Measurements from ENCODE around the gene DDX50. TPM values are rescaled to one million over a fixed set of nuclear protein-coding genes. Genes with fewer than 3 reads are reported as not detected.
"Not testable (repeated sequence)": the region's sequence is repeated elsewhere in the genome, so short reads cannot be mapped to it uniquely, and the experiment has no call there.

Gene DDX50
- total RNA-seq, 1 experiment from 2014 or later, result 50.7 TPM

- peaks cover 50 to 94% (median 77%) of the 10 kb centered on the region in 3 experiments for H3K36me3 Mint-ChIP-seq (ENCODE audit: insufficient read depth in 1 of 3, low read depth in 3 of 3)
- not testable (repeated sequence) for H4K5ac ChIP-seq (ENCODE audit: insufficient read length, low read depth, low read length); H3K18ac ChIP-seq (ENCODE audit: insufficient read length, low read depth, low read length); H4K20me1 ChIP-seq (ENCODE audit: control insufficient read depth, insufficient read depth, insufficient read length); H3K27ac Mint-ChIP-seq; H2BK15ac ChIP-seq (ENCODE audit: low read depth, low read length); H3K9me3 ChIP-seq (ENCODE audit: control insufficient read depth, low read depth, low read length); H4K91ac ChIP-seq (ENCODE audit: insufficient read length, low read depth, low read length); H2BK12ac ChIP-seq (ENCODE audit: insufficient read length, low read depth, low read length); H3K27ac ChIP-seq (ENCODE audit: insufficient read length, low read depth, low read length); H3K4me3 Mint-ChIP-seq; H3K79me1 ChIP-seq (ENCODE audit: insufficient read depth, low read depth, low read length, poor library complexity, severe bottlenecking); H2BK5ac ChIP-seq (ENCODE audit: insufficient read length, low read length); H3K79me2 ChIP-seq (ENCODE audit: insufficient read depth, low read length); H2BK120ac ChIP-seq (ENCODE audit: low read depth, low read length, poor library complexity, severe bottlenecking); H3K23me2 ChIP-seq (ENCODE audit: insufficient read length, low read depth, low read length, poor library complexity, severe bottlenecking); H3K4ac ChIP-seq (ENCODE audit: low read depth, low read length); H2BK20ac ChIP-seq (ENCODE audit: low read depth, low read length, poor library complexity, severe bottlenecking); H3T11ph ChIP-seq (ENCODE audit: low read length); H3K27me3 Mint-ChIP-seq (ENCODE audit: low read depth); H3K4me2 ChIP-seq (ENCODE audit: insufficient read depth, insufficient read length, low read length); H2AK5ac ChIP-seq (ENCODE audit: insufficient read length, low read length); H3K14ac ChIP-seq (ENCODE audit: insufficient read depth, low read length); H2AFZ ChIP-seq (ENCODE audit: low read length); H3K9ac ChIP-seq (ENCODE audit: extremely low read depth, insufficient read length, low read length); H4K8ac ChIP-seq (replicated peaks; ENCODE audit: insufficient read length, low read depth, low read length); H3K56ac ChIP-seq (ENCODE audit: insufficient read length, low read depth, low read length); H3K4me1 ChIP-seq (ENCODE audit: insufficient read depth, low read length); H3K4me1 Mint-ChIP-seq; H3K23ac ChIP-seq (ENCODE audit: insufficient read length, low read depth, low read length); H3K9me3 Mint-ChIP-seq; H3K27me3 ChIP-seq (ENCODE audit: insufficient read depth, low read length); DNase-seq
- WGBS (ENCODE audit: extremely low coverage, insufficient read length, low lambda C conversion rate), result no CpG with 5 or more reads among the region's 6 CpGs
Observed at GRCh38 chr10:68979738-68980137, 78.6 kb downstream of the DDX50 start.

Measured in H9 (cell line).